GM19025 (cell line): ENCODE results near the gene CYB5B.
A peak's percentile ranks its signal among the peaks of the same experiment; 100 is the strongest.
"Not testable (repeated sequence)": the region's sequence is repeated elsewhere in the genome, so short reads cannot be mapped to it uniquely, and the experiment has no call there.

Source experiments
- ATAC-seq: cut with Tn5 transposase; IDR thresholded peaks from one replicate; pipeline ENCODE4 v1.9.1; 2021; ENCODE audit warnings: mild to moderate bottlenecking, low read depth, moderate library complexity; ENCODE audit not compliant: unreplicated experiment

The CYB5B gene

DNA sequence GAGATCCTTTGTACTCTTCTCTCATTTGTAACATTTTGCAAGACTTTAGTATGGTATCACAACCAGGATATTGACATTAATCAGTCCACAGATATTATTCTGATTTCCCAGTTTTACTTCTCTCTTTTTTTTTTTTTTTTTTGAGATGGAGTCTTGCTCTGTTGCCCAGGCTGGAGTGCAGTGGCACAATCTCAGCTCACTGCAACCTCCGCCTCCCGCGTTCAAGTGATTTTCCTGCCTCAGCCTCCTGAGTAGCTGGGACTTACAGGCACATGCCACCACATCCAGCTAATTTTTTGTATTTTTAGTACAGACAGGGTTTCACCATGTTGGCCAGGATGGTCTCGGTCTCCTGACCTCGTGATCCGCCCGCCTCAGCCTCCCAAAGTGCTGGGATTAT is 16.6 kb downstream of the CYB5B start:
- ATAC-seq, result not testable (repeated sequence)

DNA sequence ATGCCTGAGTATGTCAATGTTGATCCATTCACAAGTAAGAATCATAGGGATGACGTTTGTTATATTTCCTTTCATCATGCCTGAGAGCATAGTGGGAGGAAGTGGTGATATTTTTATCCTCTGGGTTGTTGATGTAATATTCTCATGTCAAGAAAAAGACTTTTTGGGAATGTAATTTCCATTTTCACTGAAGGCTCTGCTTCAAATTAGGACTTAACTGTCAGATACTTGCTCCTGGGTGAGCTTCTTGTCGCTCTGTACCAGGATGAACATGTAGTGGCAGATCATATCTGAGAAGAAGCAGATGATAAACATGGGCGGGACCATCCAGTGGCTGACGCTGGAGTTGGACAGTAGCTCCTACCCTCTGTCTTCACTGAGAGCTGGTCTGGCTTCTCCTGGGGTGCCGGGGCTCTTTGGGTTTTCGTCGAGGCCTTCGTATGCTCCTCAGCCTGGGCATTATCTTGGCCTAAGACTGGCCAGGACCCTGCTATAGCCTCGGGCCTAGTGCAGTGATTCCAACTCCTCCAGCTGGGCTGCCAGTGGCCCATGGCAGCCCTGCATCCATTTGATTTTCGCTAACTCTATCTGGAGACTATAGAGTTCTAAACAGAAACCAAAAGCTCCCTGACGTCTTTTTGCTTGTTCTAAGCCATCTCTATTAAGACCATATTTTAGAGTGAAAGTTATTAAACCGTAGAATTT is 19.7 kb downstream of the CYB5B start:
- ATAC-seq, result no peak

DNA sequence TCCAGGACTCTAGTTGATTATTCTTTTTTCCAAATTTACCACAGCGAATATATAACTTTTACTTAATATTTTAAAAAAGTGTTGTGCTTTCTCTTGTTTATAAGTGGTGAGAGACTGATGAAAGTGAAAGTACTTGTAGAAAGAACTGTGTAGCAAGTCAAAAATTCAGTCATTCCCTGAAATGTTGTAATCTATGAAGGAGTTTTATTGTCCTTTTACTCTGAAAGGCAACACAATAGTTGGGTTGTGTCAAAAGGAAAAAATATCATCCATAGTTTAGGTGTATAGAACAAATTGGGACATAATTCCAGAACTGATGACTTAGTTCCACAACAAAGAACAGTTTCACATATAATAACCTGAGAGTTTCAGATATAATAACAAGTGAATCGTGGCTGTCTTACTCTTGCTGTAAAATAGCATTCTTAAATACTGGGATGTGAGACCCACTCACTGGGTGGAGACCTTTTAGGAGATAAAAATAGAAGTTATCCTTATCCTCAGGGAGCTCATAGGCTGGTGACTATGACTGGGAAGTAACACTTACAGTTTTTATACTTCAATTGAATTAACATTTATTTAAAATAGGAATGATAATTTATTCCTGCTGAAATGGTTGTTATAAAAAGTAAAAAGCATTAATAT is 20.6 kb downstream of the CYB5B start:
- ATAC-seq, result no peak

DNA sequence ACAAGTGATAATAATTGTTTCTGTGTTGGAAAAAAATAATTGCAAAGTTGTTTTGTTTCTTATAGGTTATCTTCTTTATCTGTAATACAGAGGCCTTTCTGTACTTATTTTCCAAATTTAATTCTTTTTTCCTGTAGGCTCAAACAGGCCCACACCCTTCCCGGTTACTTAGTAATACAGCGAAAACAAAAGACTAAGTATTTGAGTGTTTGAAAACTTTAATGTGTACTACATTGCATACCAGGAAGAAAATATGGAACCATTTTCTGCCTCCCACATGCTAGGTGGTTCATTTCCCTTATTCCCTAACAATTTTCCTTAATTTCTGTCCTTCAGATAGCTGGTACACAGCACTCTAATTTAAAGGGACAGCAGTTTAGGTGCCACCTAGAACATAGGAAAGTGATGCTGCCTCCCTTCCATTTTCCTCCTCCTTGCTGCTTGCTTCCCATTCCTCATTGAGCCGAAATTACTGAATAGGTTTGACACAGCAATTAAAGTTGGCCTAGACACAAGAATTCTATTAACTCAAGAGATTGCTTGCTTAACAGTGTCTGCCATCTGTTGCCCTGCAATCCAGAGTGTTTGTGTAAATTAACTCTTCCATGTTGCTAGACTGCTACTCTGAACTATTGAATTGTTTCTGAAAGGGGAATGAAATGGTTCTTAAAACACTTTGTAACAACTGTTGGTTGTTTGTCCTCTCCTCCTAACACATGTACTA is 24.2 kb downstream of the CYB5B start:
- ATAC-seq, result no peak

DNA sequence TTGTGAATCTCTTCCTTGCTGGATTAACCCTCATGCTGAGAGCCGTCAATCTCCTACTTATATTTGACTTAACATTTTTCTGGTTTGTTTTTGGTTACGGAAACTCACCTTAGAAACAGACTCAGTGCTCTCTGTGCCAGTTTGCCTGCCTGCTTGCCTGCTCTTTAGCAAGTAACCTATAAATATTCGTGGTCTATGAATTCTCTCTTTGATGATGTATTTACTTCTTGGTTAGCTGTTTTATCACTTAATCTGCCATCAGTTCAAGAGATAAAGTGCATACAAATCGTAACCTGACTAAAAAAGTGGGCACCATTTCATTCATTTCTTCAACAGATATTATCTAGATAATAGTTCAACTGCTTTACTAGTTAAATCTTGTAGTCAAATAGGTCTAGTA is 26.7 kb downstream of the CYB5B start:
- no peak for ATAC-seq

DNA sequence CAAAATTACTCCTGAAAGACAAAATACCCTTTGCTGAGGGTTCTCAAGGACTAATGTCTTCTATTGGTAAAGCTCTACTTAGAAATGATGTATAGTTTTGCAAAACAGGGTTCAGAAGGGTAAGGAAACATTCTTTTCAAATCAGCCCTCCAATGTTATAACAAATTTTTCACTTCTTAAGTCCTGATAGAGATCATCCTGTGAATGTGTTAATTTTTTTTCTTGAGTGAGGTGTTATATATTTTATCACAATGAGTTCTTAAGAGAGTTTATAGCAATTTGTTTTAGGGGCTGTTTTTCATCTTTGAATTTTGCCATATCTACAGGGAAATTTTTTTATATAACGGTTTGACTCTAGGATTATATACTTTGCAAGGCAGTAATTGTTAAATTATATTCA is 29.5 kb downstream of the CYB5B start:
- no peak for ATAC-seq

DNA sequence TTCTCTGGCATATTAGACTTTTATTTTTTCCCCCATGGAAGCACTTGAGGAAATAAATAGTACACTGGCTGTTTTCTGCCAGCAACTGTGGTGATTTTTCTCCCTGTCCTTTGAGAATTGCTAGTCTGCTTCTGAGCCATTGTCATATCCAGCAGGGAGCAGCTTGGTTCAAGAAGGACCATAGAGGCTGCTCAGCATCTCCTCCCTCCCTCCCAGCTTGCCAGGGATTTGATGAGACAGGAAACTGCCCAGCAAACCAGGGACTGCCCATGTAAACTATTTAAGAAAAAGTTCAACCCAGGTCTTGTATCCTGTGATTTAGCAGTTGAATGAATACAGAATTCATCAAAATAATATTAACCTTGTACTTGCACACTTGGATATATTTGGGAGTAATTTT is 39.5 kb downstream of the CYB5B start:
- ATAC-seq, result no peak

DNA sequence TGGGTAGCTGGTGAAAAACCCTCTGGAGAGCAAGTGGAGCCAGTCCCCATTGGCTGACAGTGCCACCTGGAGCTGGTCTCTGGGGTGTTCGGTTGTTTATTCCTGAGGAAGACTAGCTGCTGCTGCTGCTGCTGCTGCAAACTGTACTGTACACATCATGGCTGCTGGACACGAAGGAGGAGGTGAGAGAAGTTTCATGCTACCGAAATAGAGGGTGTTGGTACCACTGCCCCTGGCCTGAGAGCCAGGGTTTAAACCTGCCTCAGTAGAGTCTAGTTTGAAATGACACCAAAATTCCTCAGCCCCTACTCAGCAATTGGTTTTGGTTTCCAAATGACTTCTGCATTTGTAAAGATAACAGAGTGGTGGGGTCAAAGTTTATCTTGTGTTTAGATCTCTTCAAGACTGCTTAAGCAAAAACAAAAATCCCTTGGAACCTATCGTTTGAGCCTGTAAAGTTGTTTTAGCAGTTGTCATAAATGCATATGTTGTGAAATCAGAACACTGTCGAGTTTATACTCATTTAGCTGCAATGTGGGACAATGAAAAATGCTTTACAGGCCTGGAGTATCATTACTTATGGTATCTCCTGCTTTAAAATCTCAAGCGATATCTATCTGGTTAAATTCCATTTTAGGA is 40.8 kb downstream of the CYB5B start:
- ATAC-seq, result peak; percentile 42

DNA sequence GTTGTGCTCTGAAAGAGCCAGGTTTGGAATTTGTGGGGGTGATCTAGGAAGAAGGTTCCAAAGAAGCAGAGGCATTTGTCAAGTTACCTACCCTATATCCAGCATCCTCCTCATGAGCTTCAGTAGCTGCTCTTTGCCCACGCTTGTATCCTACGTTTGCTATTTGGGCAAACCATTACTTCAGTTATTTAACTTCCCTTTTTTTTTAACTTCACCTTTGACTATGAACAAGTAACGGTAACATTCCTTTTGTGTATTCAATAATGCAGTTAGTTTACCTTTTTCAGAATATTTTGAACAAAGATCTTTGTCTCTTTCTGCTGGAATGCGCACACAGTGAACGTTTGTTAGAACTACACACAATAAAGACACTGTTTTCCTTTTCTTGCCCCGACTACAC is 41.5 kb downstream of the CYB5B start:
- ATAC-seq, result no peak

DNA sequence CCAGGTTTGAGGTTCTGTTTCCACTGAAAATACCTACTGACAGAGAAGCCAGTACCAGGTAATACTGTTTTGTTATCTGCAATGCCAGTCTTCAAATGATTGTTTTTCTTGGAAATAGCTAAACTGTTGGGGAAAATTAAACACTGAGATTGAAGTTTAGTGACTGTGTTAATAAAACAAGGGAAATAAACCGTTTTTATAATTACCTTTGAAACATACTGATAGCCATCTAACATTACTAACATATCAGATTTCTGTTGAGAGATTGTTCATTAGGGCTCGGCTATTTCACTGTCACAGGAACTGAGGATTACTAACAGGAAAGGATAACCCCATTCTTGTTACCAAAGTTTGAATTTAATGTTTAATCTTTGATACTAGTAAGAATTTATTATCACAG is 42.1 kb downstream of the CYB5B start:
- no peak for ATAC-seq

DNA sequence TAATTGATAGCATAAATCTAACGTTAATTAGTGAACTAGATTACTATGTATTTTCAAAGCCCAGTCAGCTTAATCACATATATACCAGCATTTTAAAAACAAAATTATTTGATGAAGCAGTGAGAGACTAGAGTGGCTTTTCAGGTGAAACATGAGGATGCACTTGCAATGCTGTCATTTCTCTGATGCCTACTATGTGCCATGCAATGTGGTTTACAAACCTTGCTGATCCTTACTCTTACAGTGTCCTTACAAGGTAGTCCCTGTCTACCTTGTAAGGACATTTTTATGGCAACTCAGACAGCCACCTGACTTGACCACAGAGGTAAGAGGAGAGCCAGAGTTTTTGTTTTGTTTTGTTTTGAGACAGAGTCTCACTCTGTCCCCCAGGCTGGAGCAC is 42.7 kb downstream of the CYB5B start:
- no peak for ATAC-seq

DNA sequence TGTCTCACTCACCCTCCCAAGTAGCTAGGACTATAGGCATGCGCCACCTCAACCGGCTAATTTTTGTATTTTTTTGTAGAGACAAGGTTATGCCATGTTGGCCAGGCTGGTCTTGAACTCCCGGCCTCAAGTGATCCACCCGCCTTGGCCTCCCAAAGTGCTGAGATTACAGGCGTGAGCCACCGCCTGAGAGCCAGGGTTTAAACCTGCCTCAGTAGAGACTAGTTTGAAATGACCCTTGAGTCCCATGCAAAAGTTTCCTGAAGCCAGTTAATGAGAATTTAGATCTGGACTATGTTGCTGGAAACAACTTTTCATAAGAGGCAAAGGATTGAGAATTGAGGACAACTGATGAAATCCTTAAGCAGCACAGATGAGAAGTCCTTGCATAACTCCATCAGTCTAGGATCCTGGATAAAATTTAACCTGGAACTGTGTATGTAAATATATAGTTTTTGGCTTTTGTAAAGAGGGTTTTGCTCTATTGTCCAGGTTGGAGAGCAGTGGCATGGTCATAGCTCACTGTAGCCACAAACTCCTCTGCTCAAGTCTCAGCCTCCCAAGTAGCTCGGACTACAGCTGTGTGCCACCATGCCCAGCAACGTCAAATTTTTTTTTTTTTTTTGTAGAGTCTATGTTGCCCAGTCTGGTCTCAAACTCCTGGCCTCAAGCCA is 43.2 kb downstream of the CYB5B start:
- no peak for ATAC-seq

DNA sequence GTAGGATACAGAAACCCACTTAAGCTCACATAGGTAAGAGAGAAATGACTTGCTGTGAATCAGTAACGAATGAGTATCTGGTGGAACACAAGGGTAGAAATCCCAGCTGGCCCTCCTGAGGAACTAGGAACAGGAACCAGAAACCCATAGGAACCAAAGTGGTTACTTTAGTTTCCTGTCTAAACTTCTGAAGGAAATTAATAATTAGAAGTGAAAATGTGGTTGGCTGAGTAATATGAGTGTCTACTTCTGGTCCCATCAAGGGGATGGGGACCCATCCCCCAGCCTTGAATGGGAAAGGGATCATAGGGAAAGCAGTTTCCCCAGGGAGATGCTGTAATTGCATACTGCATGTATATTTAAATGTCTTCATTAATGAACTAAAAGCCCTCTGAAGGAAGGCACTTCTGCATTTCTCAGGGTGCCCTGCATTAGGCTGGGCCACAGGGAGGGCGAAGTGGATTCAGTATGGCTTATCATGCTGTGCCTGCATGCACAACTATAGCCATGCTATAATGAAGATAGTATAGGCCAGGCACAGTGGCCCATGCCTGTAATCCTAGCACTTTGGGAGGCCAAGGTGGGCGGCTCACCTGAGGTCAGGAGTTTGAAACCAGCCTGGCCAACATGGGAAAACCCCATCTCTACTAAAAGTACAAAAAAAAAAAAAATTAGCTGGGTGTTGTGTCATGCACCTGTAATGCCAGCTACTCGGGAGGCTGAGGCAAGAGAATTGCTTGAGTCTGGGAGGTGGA is 45.6 kb downstream of the CYB5B start:
- ATAC-seq, result peak; percentile 51

DNA sequence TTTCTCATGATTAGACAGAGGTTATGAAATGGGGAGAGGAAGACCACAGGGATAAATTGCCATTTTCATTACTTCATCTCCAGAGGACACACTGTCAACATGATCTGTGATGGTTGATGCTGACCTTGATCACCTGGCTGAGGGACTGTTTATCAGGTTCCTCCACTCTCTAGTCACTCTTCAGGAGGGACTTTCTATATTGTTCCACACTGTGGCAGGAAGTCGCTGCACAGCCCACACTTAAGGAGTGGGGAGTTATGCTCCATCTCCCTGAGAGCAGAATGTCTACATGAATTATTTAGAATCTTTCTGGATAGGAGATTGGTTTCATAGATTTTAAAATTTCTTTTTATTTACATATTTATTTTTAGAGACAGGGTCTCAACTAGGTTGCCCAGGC is 46.7 kb downstream of the CYB5B start:
- ATAC-seq, result no peak

DNA sequence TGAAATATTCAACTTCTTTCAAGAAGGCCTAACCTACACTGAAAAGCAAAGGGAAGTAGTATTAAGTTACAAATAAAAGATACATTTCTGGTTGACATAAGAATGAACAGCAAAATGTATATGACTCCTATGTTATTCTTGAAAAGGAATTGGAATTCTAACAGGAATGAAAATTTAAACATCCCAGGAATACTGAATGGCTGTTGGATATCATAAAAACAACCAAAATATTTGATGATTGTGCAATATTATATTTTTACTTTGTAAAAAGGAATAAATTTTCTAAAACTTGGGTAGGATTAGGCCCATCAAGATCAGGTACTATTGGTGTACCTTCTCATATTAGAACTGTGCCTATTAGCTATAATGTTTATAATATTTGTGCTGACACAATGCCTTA is 50.0 kb downstream of the CYB5B start:
- ATAC-seq, result no peak

DNA sequence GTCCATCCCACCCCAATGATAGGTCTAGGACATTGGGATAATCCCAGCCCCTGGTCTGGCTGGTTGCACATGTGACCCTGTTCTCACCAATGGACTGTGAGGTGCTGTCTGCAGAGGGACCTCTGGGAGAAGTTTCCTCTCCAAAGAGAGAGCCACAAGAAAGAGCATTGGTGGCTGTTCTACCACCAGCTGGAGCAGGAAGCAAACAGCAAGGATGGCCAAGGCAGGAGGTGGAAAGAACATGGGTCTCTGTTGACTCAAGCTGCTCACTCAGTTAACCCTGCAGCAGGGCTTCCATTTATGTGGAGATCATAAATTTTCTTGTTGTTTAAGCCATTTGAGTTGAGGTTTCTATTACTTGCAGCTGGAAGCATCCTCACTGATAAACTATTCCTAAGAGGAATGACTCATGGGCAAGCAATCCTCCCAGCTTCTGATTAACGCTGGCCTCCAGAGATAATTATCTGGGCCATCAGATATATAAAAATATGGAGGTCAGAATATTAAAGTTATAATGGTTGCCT is 52.6 kb downstream of the CYB5B start:
- ATAC-seq, result no peak

DNA sequence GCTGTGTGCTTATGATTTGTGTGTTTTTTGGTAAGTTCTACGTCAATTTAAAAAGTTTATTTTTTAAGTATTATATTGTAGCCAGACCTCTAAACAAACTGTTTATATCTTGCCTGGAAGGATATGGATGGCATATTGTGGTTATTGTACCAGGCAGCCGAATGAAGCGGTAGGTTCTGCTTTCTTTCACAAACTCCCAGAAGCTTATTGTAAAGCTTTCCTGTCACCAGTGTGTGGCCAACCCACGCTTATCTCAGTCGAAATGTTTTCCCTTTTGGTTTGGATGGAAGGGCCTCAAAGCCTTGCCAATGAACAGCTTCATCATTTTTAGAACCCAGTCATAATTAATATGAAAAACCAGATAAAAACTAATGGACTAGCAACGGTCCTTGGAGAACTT is 53.1 kb downstream of the CYB5B start:
- ATAC-seq, result no peak

DNA sequence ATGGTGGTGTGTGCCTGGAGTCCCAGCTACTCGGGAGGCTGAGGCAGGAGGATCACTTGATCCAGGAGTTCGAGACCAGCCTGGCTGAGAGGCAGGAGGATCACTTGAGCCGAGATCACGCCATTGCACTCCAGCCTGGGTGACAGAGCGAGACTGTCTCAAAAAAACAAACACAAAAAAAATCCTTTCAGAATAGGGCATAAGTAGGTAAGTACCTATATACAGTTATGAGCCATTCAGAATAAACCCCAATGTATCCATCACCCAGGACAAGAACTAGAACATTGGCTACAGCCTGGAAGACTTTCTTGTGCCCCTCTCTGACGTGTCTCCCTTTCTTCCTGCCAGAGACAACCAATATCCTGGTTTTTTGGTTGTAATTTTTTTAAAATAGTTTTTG is 54.3 kb downstream of the CYB5B start:
- no peak for ATAC-seq

DNA sequence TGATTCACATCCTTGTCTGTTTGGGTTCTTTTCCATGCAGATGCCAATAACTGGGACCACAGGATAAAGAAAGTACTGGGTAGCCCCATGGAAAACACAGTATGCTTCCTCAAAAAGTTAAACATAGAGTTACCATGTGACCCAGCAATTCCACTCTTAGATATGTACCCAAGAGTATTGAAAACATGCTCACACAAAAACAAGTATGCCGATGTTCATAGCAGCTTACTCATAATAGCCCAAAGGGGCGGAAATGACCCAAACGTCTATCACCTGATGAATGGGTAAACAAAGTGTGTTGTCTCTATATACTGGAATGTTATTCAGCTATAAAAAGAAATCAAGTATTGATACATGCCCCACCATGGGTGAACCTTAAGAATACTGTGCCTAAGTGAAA is 55.4 kb downstream of the CYB5B start:
- no peak for ATAC-seq

DNA sequence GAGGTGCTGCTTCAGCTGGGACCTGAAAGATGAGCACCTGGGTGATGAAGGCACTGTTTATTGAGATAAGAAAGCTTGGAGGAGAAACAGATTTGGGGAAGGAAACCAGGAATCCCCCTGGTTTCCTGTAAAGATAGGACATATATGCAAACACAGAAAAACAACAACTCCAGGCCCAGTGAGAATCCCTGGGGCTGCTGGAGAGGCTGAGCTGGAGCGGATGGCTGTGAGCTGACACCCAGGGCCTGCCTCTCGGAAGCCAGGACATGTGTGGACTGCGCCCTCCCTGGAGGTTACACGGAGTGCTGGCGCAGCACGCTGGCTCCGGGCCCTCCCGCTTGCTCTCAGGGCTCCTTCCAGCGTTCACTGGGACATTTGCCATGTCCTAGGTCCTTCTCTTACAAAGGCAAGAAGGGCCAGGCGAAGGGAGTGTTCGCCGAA is 57.5 kb downstream of the CYB5B start:
- ATAC-seq, result no peak
